Left ventricle myocardium superior (tissue), 1 donor: ENCODE measurements around the gene FASTKD1. TPM values are rescaled to one million over a fixed set of nuclear protein-coding genes. Genes with fewer than 3 reads are reported as not detected.
"Not testable (repeated sequence)": the region's sequence is repeated elsewhere in the genome, so short reads cannot be mapped to it uniquely, and the experiment has no call there.

ENCODE experiments used
- ATAC-seq: fragments of 200-7000 bp; cut with Tn5 transposase; one replicate; pipeline ENCODE4 v1.9.1; 2020; ENCODE audit warnings: mild to moderate bottlenecking, moderate library complexity
- DNase-seq: peaks from one replicate; pipeline ENCODE4 v3.0.0-alpha.2; 2020
- intact Hi-C: fragments of 100-400 bp; cut with micrococcal nuclease; formaldehyde crosslinking; loops from one replicate; pipeline ENCODE4 v1.11.0; 2022
- long read RNA-seq: library from polyadenylated mRNA; unstranded; transcript quantifications from one replicate; pipeline ENCODE4 v2.0.0, GENCODE V29; 2021
- total RNA-seq: library from RNA; stranded (reverse); fragmentation: NEBNext Ultra II Directional; extraction: Animal tissue kit (Norgen Biotek cat#: 25700); gene quantifications from one replicate; pipeline ENCODE4 v1.2.1, GENCODE V29; 2021
- donor health status: DM: no; HTN: yes; CAD: no; lungs with severe emphysema.

The FASTKD1 gene, protein sequence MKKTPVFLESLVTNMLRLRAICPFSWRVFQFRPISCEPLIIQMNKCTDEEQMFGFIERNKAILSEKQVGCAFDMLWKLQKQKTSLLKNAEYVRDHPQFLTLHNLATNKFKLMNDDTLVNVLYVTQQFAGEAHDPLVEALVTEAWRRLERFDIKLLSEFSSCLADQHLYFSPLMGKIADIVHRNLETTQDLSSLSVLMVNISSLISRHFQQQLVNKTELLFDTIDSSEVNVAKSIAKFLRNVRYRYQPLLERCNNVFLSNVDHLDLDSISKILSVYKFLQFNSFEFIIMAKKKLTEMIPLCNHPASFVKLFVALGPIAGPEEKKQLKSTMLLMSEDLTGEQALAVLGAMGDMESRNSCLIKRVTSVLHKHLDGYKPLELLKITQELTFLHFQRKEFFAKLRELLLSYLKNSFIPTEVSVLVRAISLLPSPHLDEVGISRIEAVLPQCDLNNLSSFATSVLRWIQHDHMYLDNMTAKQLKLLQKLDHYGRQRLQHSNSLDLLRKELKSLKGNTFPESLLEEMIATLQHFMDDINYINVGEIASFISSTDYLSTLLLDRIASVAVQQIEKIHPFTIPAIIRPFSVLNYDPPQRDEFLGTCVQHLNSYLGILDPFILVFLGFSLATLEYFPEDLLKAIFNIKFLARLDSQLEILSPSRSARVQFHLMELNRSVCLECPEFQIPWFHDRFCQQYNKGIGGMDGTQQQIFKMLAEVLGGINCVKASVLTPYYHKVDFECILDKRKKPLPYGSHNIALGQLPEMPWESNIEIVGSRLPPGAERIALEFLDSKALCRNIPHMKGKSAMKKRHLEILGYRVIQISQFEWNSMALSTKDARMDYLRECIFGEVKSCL
- 111 TPM for total RNA-seq
- long read RNA-seq, transcript FASTKD1-204 (15 exons, 2,967 nt), result major isoform, 43 of 116 reads
- long read RNA-seq, transcript FASTKD1-205 (14 exons, 2,791 nt), result minor isoform, 6 of 116 reads
- long read RNA-seq, partial matches to known transcripts, result 11 of 116 reads
- long read RNA-seq, other reads (novel, unspliced or antisense), result 56 of 116 reads

GRCh38 chr2:169573160-169573973 lies at the start of gene FASTKD1:
TSS of gene FASTKD1 (minus strand) at chr2:169573865. CDS start at chr2:169572029, 1,836 bp downstream.
- peak; percentile 93 for DNase-seq
- ATAC-seq, result peak; percentile 99
- intact Hi-C loops, result no loop called here

DNA sequence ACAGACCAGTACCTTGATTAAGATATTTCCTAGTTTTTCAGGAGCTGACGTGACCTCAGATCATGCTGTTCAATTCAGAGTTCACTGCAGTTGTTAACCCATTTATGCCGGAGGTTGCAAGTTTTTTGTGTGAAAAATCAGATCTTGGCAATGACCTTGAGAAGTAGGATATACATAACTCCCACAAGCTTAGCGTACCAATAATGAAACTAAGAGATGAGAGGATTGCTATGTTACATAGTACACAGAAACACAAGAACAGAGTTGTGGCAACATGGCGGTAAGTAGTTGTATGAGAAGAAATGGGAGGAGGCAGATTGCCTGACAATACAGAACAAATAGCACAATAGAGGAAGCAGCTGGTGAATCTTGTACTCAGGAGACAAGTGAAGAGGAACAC lies 49.6 kb upstream of the FASTKD1 start:
- no peak for ATAC-seq
- intact Hi-C loops, result no loop called here
- no peak for DNase-seq

DNA sequence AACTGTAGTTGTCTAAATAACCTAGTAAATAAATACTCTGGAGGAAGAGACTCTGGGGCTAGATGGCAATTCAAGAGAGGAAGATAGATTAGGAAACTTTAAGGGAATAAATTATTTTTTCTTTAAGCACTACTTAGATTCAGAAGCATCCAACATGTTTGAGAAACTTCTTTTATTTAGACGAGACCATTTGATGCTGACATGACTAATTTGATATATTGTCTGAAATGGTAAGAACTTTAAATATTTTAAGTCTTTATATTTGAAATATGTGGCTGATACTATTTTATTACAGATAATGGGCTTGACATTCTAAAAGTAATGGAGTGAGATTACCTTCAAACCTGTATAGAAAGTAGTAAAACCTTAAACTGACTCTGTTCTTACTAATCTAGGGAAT lies 46.8 kb upstream of the FASTKD1 start:
- intact Hi-C loops, result no loop called here
- ATAC-seq, result no peak
- no peak for DNase-seq

DNA sequence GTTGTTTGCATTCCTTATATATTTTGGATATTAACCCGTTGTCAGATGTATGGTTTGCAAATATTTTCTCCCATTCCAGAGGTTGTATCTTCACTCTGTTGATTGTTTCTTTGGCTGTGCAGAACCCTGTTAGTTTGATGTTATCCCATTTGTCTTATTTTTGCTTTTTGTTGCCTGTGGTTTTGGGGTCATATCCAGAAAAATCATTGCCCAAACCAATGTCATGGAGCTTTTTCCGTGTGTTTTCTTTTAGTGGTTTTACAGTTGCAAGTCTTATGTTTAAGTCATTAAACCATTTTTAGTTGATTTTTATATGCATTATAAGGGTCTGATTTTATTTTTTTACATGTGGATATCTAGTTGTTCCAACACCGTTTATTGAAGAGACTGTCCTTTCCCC lies 46.3 kb upstream of the FASTKD1 start:
- no peak for ATAC-seq

GRCh38 chr2:169615982-169616381 lies 42.3 kb upstream of the FASTKD1 start:
- DNase-seq, intact Hi-C loops, ATAC-seq: not testable (repeated sequence)

More for the DNA sequence above, 46.3 kb upstream of the FASTKD1 start:
- DNase-seq, result no peak
- intact Hi-C loops, result no loop called here

DNA sequence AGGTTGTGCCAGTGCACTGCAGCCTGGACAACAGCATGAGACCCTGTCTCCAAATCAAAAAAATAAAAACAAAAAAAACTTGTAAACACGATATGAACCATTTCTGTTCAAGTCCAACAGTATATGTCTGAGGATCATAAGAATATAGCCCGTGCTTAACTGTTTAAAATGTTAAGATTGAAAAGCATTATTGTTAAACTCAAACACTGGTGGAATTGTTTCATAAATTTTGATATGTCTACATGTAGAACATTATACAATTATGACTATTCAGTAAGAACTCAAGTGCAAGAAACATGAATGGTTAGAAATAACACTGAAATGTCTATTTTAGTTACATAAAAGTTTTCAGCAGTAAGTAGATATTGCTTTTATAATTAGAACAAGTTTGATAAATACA lies 40.2 kb upstream of the FASTKD1 start:
- no peak for DNase-seq
- ATAC-seq, result no peak
- intact Hi-C loops, result loop anchor here (2.0 kb wide), 1 partner anchor 31 kb away; no protein-coding TSS in a partner anchor

DNA sequence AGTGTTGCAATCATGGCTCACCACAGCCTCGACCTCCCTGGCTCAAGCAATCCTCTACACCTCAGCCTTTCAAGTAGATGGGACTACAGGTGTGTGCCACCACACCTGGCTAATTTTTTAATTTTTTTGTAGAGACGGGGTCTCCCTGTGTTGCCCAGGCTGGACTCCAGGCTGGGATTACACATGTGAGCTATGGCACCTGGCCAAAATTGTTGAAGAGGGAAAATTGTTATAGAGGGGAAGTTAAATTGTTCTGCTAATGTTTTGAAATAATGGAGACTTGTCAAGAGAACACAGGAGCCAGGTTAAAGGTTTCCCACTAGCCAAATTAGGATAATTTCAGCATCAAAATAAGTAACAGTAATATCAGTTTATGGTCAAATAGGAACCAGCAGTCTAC lies 35.6 kb upstream of the FASTKD1 start:
- ATAC-seq, result no peak
- DNase-seq, result no peak
- intact Hi-C loops, result no loop called here

GRCh38 chr2:169599568-169599967 lies 25.9 kb upstream of the FASTKD1 start:
- DNase-seq, result no peak
- intact Hi-C loops, result no loop called here
- no peak for ATAC-seq

DNA sequence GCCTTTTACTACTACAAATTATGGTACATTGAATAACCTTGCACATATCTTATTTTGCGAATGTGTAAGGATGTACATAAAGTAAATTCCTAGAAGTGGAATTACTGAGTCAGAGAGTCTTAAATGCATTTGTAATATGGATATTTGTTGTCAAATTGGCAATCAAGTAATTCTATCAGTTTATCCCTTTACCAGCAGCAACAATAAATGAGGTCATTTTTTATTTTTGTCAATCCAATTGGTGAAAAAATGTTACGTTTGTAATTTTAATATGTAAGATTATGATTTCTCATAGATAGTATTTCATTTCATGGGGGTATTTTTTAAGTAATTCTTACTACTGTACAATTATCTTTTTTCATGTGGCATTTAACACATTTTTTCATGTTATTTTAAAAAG lies 25.3 kb upstream of the FASTKD1 start:
- DNase-seq (no peak), ATAC-seq (no peak)
- intact Hi-C loops, result no loop called here

DNA sequence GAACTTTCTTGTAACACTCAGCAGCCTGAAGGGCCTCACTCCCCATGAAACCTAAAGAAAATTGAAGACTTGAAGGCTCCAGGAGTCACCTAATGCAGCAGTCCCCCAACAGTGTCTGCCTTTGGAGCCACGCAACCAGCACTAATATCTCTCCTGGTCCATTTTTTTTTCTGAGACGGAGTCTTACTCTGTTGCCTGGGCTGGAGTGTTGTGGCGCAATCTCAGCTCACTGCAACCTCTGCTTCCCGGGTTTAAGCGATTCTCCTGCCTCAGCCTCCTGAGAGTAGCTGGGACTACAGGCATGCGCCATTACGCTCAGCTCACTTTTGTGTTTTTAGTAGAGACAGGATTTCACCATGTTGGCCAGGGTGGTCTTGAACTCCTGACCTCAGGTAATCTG lies 22.9 kb upstream of the FASTKD1 start:
- DNase-seq, intact Hi-C loops, ATAC-seq: not testable (repeated sequence)

GRCh38 chr2:169590804-169591203 lies 17.1 kb upstream of the FASTKD1 start:
- intact Hi-C loops, result no loop called here
- no peak for ATAC-seq

DNA sequence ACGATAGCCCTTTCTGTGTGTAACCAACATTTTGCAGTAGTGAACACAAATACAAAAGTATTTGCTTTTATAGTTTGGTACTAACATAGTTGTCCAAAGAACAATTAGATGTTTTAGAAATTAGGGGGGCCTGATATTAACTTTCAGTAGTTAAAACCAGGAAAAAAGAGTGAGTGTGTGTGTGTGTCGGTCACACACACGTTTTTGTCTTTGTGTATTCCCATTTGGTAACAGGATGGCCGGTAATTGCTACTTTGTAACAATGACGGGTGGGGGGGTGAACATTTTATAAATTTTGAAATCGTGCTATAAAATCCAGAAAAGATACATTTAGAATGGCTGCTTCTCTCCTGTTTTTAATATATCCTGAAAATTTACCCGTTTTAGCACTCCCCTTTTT lies 12.0 kb upstream of the FASTKD1 start:
- DNase-seq, result no peak
- intact Hi-C loops, result no loop called here
- no peak for ATAC-seq

More at GRCh38 chr2:169590804-169591203, 17.1 kb upstream of the FASTKD1 start:
- no peak for DNase-seq

GRCh38 chr2:169584005-169584877 lies 10.6 kb upstream of the FASTKD1 start, which contains the start of gene PPIG:
TSS of gene PPIG (plus strand) at chr2:169584351. CDS start at chr2:169604042, 19,691 bp downstream.
- DNase-seq, result peak; percentile 92

GRCh38 chr2:169583518-169583917 lies 9.9 kb upstream of the FASTKD1 start:
- ATAC-seq, result no peak
- DNase-seq, result no peak
- intact Hi-C loops, result no loop called here

More at GRCh38 chr2:169584005-169584877, 10.6 kb upstream of the FASTKD1 start, which contains the start of gene PPIG:
- peak; percentile 98 for ATAC-seq
- intact Hi-C loops, result no loop called here

DNA sequence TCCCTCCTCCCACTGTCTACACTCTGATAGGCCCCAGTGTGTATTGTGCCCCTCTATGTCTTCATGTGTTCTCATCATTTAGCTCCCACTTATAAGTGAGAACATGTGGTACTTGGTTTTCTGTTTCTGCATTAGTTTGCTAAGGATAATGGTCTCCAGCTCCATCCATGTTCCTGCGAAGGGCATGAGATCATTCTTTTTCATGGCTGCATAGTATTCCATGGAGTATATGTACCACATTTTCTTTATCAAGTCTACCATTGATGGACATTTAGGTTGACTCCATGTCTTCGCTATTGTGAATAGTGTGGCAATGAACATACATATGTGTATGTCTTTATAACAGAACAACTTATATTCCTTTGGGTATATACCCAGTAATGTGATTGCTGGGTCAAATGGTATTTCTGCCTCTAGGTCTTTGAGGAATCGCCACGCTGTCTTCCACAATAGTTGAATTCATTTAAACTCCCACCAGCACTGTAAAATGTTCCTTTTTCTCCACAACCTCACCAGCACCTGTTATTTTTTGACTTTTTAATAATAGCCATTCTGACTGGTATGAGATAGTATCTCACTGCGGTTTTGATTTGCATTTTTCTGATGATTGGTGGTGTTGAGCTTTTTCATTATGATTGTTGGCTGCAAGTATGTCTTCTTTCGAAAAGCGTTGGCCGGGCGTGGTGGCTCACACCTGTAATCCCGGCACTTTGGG lies 9.0 kb upstream of the FASTKD1 start:
- DNase-seq, ATAC-seq, intact Hi-C loops: not testable (repeated sequence)

DNA sequence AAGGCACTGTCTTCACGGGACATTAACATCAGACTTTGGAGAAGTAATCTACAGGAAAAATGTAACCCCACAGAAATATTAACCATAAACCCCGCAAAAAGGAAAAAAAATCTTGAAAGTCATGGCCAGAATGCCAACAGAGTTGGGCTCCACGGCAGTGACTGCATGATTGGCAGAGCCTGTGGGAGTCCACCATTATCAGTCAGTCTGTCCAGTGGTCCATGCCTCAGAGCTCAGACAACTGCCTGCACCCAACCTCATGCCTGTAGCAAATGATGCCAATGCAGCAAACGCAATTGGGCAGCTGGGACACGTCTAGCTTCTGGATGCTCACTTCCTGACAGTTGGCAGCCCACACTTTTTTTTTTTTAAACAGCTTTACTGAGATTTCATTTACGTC lies 5.4 kb upstream of the FASTKD1 start:
- DNase-seq, result no peak
- ATAC-seq, result no peak
- intact Hi-C loops, result no loop called here

GRCh38 chr2:169575264-169575663 lies 1.6 kb upstream of the FASTKD1 start:
- ATAC-seq, intact Hi-C loops, DNase-seq: not testable (repeated sequence)
